Esophagus muscularis mucosa (tissue), 4 donors: ENCODE measurements around the gene MIGA2. TPM values are rescaled to one million over a fixed set of nuclear protein-coding genes. Genes with fewer than 3 reads are reported as not detected.

Experiments used
- DNase-seq: peaks from one replicate; pipeline ENCODE4 v3.0.0-alpha.2; 2017; ENCODE audit errors: extremely low spot score
- H3K27ac ChIP-seq, 4 donors: fragments of 200-600 bp; sonication (generic); replicated peaks in 1 of 4; 1 replicate in 3 of 4; 2 replicates in 1 of 4; pipeline ENCODE4 v1.5.1; 2016 to 2019; ENCODE audit warnings: mild to moderate bottlenecking in 1 of 4
- H3K27me3 ChIP-seq, 4 donors: fragments of 200-600 bp; sonication (generic); one replicate each; pipeline versions ENCODE4 v1.5.1 to v1.6.0; 2016 to 2019
- H3K36me3 ChIP-seq, 4 donors: fragments of 200-600 bp; sonication (generic); one replicate each; pipeline ENCODE4 v1.5.1; 2016 to 2019
- H3K4me1 ChIP-seq, 4 donors: fragments of 200-600 bp; sonication (generic); one replicate each; pipeline ENCODE4 v1.5.1; 2016 to 2019
- H3K4me3 ChIP-seq, 4 donors: fragments of 200-600 bp; sonication (generic); 1 replicate in 2 of 4; 2 replicates in 2 of 4; pipeline ENCODE4 v1.5.1; 2016 to 2019; ENCODE audit warnings: mild to moderate bottlenecking in 4 of 4, moderate library complexity in 1 of 4
- H3K9me3 ChIP-seq, 4 donors: fragments of 200-600 bp; sonication (generic); 1 replicate in 3 of 4; 2 replicates in 1 of 4; pipeline ENCODE4 v1.5.1; 2016 to 2019
- EP300 ChIP-seq: sonication (generic); formaldehyde crosslinking; IDR thresholded peaks from one replicate; pipeline ENCODE4 v1.6.1; 2017; ENCODE audit warnings: antibody characterized with exemption
- POLR2A ChIP-seq: fragments of 450-650 bp; IDR thresholded peaks from one replicate; pipeline ENCODE4 v1.6.1; 2017; ENCODE audit warnings: antibody characterized with exemption, moderate library complexity, mild to moderate bottlenecking, low read depth
- POLR2AphosphoS5 ChIP-seq, 2 donors: sonication (generic); formaldehyde crosslinking; IDR thresholded peaks; one replicate each; pipeline ENCODE4 v1.6.1; 2017; ENCODE audit warnings: antibody characterized with exemption in 2 of 2
- WGBS: methylation state at CpG from one replicate; pipeline ENCODE4 v1.1.5; 2018; 5-methylcytosine and 5-hydroxymethylcytosine counted together
- intact Hi-C: fragments of 100-400 bp; cut with DNase I; formaldehyde crosslinking; loops from one replicate; pipeline ENCODE4 v1.15.1; 2023
- total RNA-seq, 4 donors: library from RNA; depleted of rRNA; stranded (reverse); fragments of >200 nt; gene quantifications; one replicate each; pipeline versions ENCODE4 v1.1.0 to v1.2.1, GENCODE V29; 2016
- TF ChIP-seq, protein P1 (sequence below), 3 experiments: fragments of 200-600 bp in 2 of 3; fragments of 450-650 bp in 1 of 3; sonication (generic) in 2 of 3; IDR thresholded peaks; one replicate each; pipeline ENCODE4 v1.5.1; 2017 to 2019; ENCODE audit warnings: antibody characterized with exemption in 3 of 3, mild to moderate bottlenecking in 2 of 3, moderate library complexity in 1 of 3

The MIGA2 gene
- total RNA-seq, 4 donors from 2014 or later: 23.9 to 44.2 (median 32.1) TPM

DNA sequence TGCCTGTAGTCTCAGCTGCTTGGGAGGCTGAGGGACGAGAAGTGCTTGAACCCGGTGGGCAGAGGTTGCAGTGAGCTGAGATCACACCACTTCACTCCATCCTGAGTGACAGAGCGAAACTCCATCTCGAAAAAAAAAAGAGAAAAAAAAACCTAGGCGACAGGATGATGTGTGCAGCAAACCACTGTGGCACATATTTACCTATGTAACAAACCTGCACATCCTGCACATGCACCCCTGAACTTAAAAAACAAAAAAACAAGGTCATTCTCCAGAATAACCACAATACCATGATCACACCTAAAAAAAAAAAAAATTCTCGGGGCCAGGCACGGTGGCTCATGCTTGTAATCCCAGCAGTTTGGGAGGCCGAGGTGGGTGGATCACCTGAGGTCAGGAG lies 37.0 kb downstream of the MIGA2 start:
- 90% methylated on average over 8 of the region's 8 CpGs for WGBS
- peaks cover 0 to 33% (median 28%) of the 10 kb centered on the region in 4 donors for H3K36me3 ChIP-seq
- peaks cover 0 to 12% (median 0%) of the 10 kb centered on the region in 4 donors for H3K4me1 ChIP-seq
- no peak for DNase-seq
- H3K27ac ChIP-seq: no peak overlapping the region
- no peak overlapping the region for H3K4me3 ChIP-seq
- H3K9me3 ChIP-seq: no peaks in the 10 kb centered on the region
- intact Hi-C loops: no loop called here
- TF ChIP-seq POLR2A: no peak
- TF ChIP-seq EP300: no peak
- TF ChIP-seq, protein P1, sequence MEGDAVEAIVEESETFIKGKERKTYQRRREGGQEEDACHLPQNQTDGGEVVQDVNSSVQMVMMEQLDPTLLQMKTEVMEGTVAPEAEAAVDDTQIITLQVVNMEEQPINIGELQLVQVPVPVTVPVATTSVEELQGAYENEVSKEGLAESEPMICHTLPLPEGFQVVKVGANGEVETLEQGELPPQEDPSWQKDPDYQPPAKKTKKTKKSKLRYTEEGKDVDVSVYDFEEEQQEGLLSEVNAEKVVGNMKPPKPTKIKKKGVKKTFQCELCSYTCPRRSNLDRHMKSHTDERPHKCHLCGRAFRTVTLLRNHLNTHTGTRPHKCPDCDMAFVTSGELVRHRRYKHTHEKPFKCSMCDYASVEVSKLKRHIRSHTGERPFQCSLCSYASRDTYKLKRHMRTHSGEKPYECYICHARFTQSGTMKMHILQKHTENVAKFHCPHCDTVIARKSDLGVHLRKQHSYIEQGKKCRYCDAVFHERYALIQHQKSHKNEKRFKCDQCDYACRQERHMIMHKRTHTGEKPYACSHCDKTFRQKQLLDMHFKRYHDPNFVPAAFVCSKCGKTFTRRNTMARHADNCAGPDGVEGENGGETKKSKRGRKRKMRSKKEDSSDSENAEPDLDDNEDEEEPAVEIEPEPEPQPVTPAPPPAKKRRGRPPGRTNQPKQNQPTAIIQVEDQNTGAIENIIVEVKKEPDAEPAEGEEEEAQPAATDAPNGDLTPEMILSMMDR (IDR thresholded peaks at IDR 0.05): no peak
- TF ChIP-seq POLR2AphosphoS5 (IDR thresholded peaks at IDR 0.05): no peak
- H3K27me3 ChIP-seq: no peaks in the 10 kb centered on the region

DNA sequence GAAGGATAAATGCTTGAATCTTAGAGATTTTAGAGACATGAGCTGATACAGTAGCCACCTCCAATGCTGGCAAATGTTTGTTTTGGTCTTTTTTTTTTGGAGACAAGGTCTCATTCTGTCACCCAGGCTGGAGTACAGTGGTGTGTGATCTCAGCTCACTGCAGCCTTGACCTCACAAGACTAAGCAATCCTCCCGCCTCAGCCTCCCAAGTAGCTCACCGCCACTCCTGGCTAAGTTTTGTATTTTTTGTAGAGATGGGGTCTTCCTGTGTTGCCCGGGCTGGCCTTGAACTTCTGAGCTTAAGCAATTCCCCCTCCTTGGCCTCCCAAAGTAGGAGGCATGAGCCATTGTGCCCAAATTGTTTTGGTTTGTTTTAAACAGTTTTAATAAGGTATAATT lies 37.7 kb downstream of the MIGA2 start:
- 85% methylated on average over 3 of the region's 3 CpGs for WGBS

DNA sequence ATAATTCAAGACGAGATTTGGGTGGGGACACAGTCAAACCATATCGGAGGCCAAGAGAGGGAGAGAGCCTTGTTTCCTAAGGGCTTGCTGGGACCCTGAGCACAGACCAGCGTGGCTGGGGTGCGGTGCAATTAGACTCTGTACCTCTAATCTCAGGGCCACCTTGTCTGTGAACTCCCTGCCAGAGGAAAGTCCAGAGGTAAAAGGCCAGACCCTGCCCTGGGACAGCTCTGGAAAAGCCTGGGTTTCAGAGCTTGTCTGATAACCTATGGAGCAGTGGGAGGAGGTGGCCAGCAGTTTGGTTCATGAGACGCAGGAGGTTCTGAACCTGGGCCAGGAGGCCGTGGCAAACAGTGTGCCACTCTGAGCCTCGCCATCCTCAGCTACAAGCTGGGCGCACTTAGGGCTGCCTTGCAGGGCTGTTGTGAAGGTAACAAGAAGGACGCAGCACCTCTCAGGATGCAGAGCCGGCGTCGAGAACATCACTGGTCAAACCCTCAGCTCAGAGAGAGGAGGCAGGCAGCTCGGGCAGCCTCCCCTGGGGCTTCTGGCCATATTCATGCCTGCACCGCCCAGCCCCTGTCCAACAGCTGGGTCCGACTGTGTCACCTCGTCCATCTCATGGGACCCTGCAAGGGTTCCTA lies 39.7 kb downstream of the MIGA2 start:
- Histone ChIP-seq H3K4me1 (peaks cover 0 to 9% (median 8%) of the 10 kb centered on the region in 4 donors), H3K27ac (no peak overlapping the region), H3K9me3 (no peaks in the 10 kb centered on the region), H3K36me3 (peaks cover 0 to 6% (median 4%) of the 10 kb centered on the region in 4 donors), H3K4me3 (no peak overlapping the region), H3K27me3 (no peaks in the 10 kb centered on the region)
- intact Hi-C loops: loop anchor here (5.0 kb wide), 1 partner anchor 39 kb away; the partner anchor contains the start of gene MIGA2
- WGBS: 85% methylated on average over 12 of the region's 16 CpGs
- DNase-seq: no peak
- TF ChIP-seq EP300 (no peak), POLR2A (no peak), POLR2AphosphoS5 (IDR thresholded peaks at IDR 0.05) (no peak)
- TF ChIP-seq, protein P1 (IDR thresholded peaks at IDR 0.05): no peak

More for the DNA sequence above, 37.7 kb downstream of the MIGA2 start:
- Histone ChIP-seq H3K27ac (no peak overlapping the region), H3K27me3 (no peaks in the 10 kb centered on the region), H3K4me1 (peaks cover 0 to 6% (median 0%) of the 10 kb centered on the region in 4 donors), H3K9me3 (no peaks in the 10 kb centered on the region), H3K4me3 (no peak overlapping the region), H3K36me3 (peaks cover 0 to 26% (median 21%) of the 10 kb centered on the region in 4 donors)
- TF ChIP-seq, protein P1 (IDR thresholded peaks at IDR 0.05): no peak
- TF ChIP-seq EP300 (no peak), POLR2A (no peak), POLR2AphosphoS5 (IDR thresholded peaks at IDR 0.05) (no peak)
- intact Hi-C loops: no loop called here
- no peak for DNase-seq

DNA sequence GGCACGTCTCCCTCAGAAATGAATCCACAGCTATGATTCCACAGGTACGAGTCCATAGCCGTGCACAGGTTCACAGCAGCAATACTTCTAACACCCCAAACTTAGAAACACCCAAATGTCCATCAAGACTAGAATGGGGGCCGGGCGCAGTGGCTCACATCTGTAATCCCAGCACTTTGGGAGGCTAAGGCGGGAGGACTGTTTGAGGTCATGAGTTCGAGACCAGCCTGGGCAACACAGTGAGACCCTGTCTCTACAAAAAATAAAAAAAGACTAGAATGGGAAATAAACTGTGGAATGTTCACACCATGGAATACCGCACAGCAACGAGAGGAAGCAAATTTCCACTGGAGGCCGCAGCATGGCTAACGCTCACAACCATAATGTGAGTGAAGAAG lies 40.2 kb downstream of the MIGA2 start:
- Histone ChIP-seq H3K4me3 (no peak overlapping the region), H3K27ac (no peak overlapping the region), H3K27me3 (no peaks in the 10 kb centered on the region), H3K4me1 (peaks cover 2 to 12% (median 12%) of the 10 kb centered on the region in 4 donors), H3K36me3 (peaks cover 0 to 2% (median 1%) of the 10 kb centered on the region in 4 donors), H3K9me3 (no peaks in the 10 kb centered on the region)
- no peak for DNase-seq
- intact Hi-C loops: loop anchor here (5.0 kb wide), 1 partner anchor 39 kb away; the partner anchor contains the start of gene MIGA2
- whole genome bisulfite sequencing: 94% methylated on average over 9 of the region's 11 CpGs
- no peak for TF ChIP-seq EP300
- TF ChIP-seq, protein P1 (IDR thresholded peaks at IDR 0.05): no peak
- no peak for TF ChIP-seq POLR2A
- no peak for TF ChIP-seq POLR2AphosphoS5 (IDR thresholded peaks at IDR 0.05)
